ENCODE results near the gene ATP6V1C2.

- TF ChIP-seq EZH2 (IDR thresholded peaks at IDR 0.05; ENCODE audit: borderline replicate concordance, low read depth, low read length) = no peak
- TF ChIP-seq WHSC1 (IDR thresholded peaks at IDR 0.05; ENCODE audit: low read length) = no peak
- TF ChIP-seq SP2 (IDR thresholded peaks at IDR 0.05; ENCODE audit: extremely low read depth, low read depth, low read length, poor library complexity, severe bottlenecking) = no peak
Measured at GRCh38 chr2:10784719-10785118, 63.3 kb downstream of the ATP6V1C2 start.

Data from K562 (cell line).